Amniotic epithelial cell (primary cell): ENCODE measurements around the gene PTPRCAP.

ENCODE experiments used
- DNase-seq: peaks from one replicate; pipeline ENCODE4 v3.0.0-alpha.2; 2010; ENCODE audit warnings: low read depth

PTPRCAP gene

GRCh38 chr11:67395555-67396258 is 41.8 kb downstream of the PTPRCAP start:
- no peak for DNase-seq

- DNase-seq: no peak
Measured at GRCh38 chr11:67393990-67394389, 43.5 kb downstream of the PTPRCAP start.

GRCh38 chr11:67393437-67393836 is 44.0 kb downstream of the PTPRCAP start:
- DNase-seq: no peak

GRCh38 chr11:67392183-67392715 is 45.2 kb downstream of the PTPRCAP start:
- DNase-seq: no peak

- DNase-seq: peak; percentile 85
Measured at GRCh38 chr11:67391304-67392182, 45.9 kb downstream of the PTPRCAP start, which contains the start of gene RAD9A. Gene RAD9A, plus strand, starts transcription at chr11:67391986. Its CDS starts 59 bp downstream, at chr11:67392045.

GRCh38 chr11:67390947-67391303 is 46.6 kb downstream of the PTPRCAP start:
- no peak for DNase-seq

- DNase-seq: no peak
Measured at GRCh38 chr11:67389477-67389876, 48.0 kb downstream of the PTPRCAP start.

GRCh38 chr11:67387518-67387917 is 50.0 kb downstream of the PTPRCAP start:
- no peak for DNase-seq

- DNase-seq: no peak
Measured at GRCh38 chr11:67387069-67387468, 50.4 kb downstream of the PTPRCAP start.
